Endothelial cell of umbilical vein (primary cell): Measurements from ENCODE around the gene SNRPA. TPM values are rescaled to one million over a fixed set of nuclear protein-coding genes. Genes with fewer than 3 reads are reported as not detected.

Experiments
- BruUV-seq: library from RNA; stranded (reverse); fragments of 400-500 nt; replicated peaks from 2 replicates; lab custom pipeline; 2021; lab: Mats Ljungman, UMichigan
- CTCF ChIA-PET: fragments of 300-600, 350-600 bp; sonication (Branson Sonifier 250); formaldehyde crosslinking; loops from one replicate; lab custom pipeline; 2021; ENCODE audit warnings: antibody characterized with exemption, inconsistent platforms; lab: Charles Lee
- POLR2A ChIA-PET: fragments of 300-600, 350-600 bp; sonication (Branson Sonifier 250); formaldehyde crosslinking; loops from one replicate; lab custom pipeline; 2021; ENCODE audit warnings: antibody characterized with exemption, inconsistent platforms; lab: Charles Lee
- DNase-seq: peaks from one replicate; pipeline ENCODE4 v3.0.0-alpha.2; 2011; ENCODE audit warnings: low read depth, low spot score
- FAIRE-seq: peaks from 2 replicates; lab custom pipeline; 2011; peaks lifted over from hg19 to GRCh38; lab: Jason Lieb, UNC
- H2AFZ ChIP-seq: 2 replicates; pipeline ENCODE4 v1.6.0; 2012; ENCODE audit warnings: low read depth, low read length, control low read depth, inconsistent platforms
- H3K27ac ChIP-seq: 2 replicates; pipeline ENCODE4 v1.5.1; 2011; ENCODE audit warnings: low read depth, mild to moderate bottlenecking, control low read depth, low read length, moderate library complexity; ENCODE audit not compliant: insufficient read depth
- H3K27me3 ChIP-seq, 2 experiments: 2 replicates each; pipeline versions ENCODE4 v1.6.0 to v1.6.1; 2011; ENCODE audit warnings: low read length in 2 of 2, mixed read lengths in 1 of 2; ENCODE audit not compliant: control insufficient read depth in 2 of 2, insufficient read depth in 2 of 2
- H3K36me3 ChIP-seq, 2 experiments: 2 replicates in 1 of 2; 3 replicates in 1 of 2; pipeline ENCODE4 v1.5.1; 2011; ENCODE audit warnings: low read length in 2 of 2, mild to moderate bottlenecking in 1 of 2, moderate library complexity in 1 of 2; ENCODE audit not compliant: control insufficient read depth in 2 of 2, insufficient read depth in 2 of 2; ENCODE audit errors: extremely low read depth in 1 of 2
- H3K4me1 ChIP-seq: 3 replicates; pipeline ENCODE4 v1.5.1; 2011; ENCODE audit warnings: mild to moderate bottlenecking, low read length; ENCODE audit not compliant: control insufficient read depth, insufficient read depth; ENCODE audit errors: extremely low read depth
- H3K4me2 ChIP-seq: 2 replicates; pipeline ENCODE4 v1.6.1; 2011; ENCODE audit warnings: low read length, control low read depth, mixed read lengths; ENCODE audit not compliant: insufficient read depth
- H3K4me3 ChIP-seq, 3 experiments: fragments of 200-600 bp in 1 of 3; sonication (generic), shearing (Covaris generic) in 1 of 3; replicated peaks in 1 of 3; 2 replicates each; pipeline ENCODE4 v1.5.1; 2011 to 2016; ENCODE audit warnings: control low read depth in 3 of 3, low read length in 3 of 3, mild to moderate bottlenecking in 2 of 3, inconsistent platforms in 1 of 3, low read depth in 1 of 3, moderate library complexity in 1 of 3; ENCODE audit not compliant: insufficient read depth in 1 of 3
- H3K79me2 ChIP-seq: 2 replicates; pipeline ENCODE4 v1.6.0; 2012; ENCODE audit warnings: low read length, inconsistent platforms; ENCODE audit not compliant: control insufficient read depth, insufficient read depth
- H3K9ac ChIP-seq: replicated peaks from 2 replicates; pipeline ENCODE3; 2011; ENCODE audit warnings: low read length, control low read depth; ENCODE audit not compliant: insufficient read depth; ENCODE audit errors: extremely low read depth
- H3K9me1 ChIP-seq: replicated peaks from 3 replicates; pipeline ENCODE4 v1.6.0; 2011; ENCODE audit warnings: mild to moderate bottlenecking, low read length; ENCODE audit not compliant: control insufficient read depth, insufficient read depth; ENCODE audit errors: extremely low read depth
- H3K9me3 ChIP-seq: replicated peaks from 2 replicates; pipeline ENCODE4 v1.5.1; 2012; ENCODE audit warnings: low read length, inconsistent platforms; ENCODE audit not compliant: control insufficient read depth, insufficient read depth
- H4K20me1 ChIP-seq: replicated peaks from 2 replicates; pipeline ENCODE3; 2011; ENCODE audit warnings: mild to moderate bottlenecking, low read length; ENCODE audit not compliant: control insufficient read depth, insufficient read depth; ENCODE audit errors: extremely low read depth
- EZH2 ChIP-seq: IDR thresholded peaks from 2 replicates; pipeline ENCODE4 v1.6.1; 2012; ENCODE audit warnings: borderline replicate concordance, low read depth, mild to moderate bottlenecking, moderate library complexity, low read length, inconsistent platforms; ENCODE audit not compliant: severe bottlenecking
- FOS ChIP-seq: IDR thresholded peaks from 2 replicates; pipeline ENCODE4 v1.6.1; 2011; ENCODE audit warnings: mild to moderate bottlenecking, low read length, moderate library complexity, borderline replicate concordance; ENCODE audit not compliant: insufficient read depth
- GATA2 ChIP-seq: IDR thresholded peaks from 2 replicates; pipeline ENCODE4 v1.7.0; 2011; ENCODE audit warnings: low read depth, mild to moderate bottlenecking, moderate library complexity, mixed read lengths, low read length; ENCODE audit not compliant: insufficient read length, insufficient read depth
- JUN ChIP-seq: IDR thresholded peaks from 2 replicates; pipeline ENCODE4 v1.6.1; 2011; ENCODE audit warnings: borderline replicate concordance, low read depth; ENCODE audit not compliant: insufficient read length, insufficient read depth
- MYC ChIP-seq: IDR thresholded peaks from one replicate; pipeline ENCODE4 v1.6.1; 2011; ENCODE audit warnings: mild to moderate bottlenecking, low read depth, low read length
- POLR2A ChIP-seq: IDR thresholded peaks from 2 replicates; pipeline ENCODE4 v1.6.1; 2012; ENCODE audit warnings: low read depth, mild to moderate bottlenecking, control low read depth, low read length
- POLR2AphosphoS5 ChIP-seq: IDR thresholded peaks from 2 replicates; pipeline ENCODE4 v1.6.1; 2012; ENCODE audit warnings: low read depth, mild to moderate bottlenecking, control low read depth, low read length, moderate library complexity; ENCODE audit not compliant: insufficient read depth
- dilution Hi-C: fragments of 300-500 bp; cut with MboI; formaldehyde crosslinking; loops from one replicate; pipeline ENCODE4 v1.15.0; 2019; ENCODE audit warnings: low sequenced_read_pairs; ENCODE audit not compliant: extremely low pct_ligation_motif_present
- intact Hi-C: fragments of 100-400 bp; cut with micrococcal nuclease; formaldehyde crosslinking; loops from one replicate; pipeline ENCODE4 v1.10.0; 2022
- polyA plus RNA-seq, 4 experiments: library from polyadenylated mRNA; depleted of rRNA in 3 of 4; stranded (reverse) in 3 of 4; unstranded in 1 of 4; fragments of >200 nt; gene quantifications; 2 replicates each; pipeline versions ENCODE4 v1.2.1 to v1.2.3, GENCODE V29; 2011 to 2012; ENCODE audit warnings: missing spikeins in 1 of 4
- total RNA-seq: library from RNA; stranded (reverse); gene quantifications from 2 replicates; pipeline ENCODE4 v1.2.3, GENCODE V29; 2021
- TF ChIP-seq, protein P1 (sequence below): IDR thresholded peaks from 2 replicates; pipeline ENCODE4 v1.6.1; 2011; ENCODE audit not compliant: insufficient read depth, insufficient read length
- TF ChIP-seq, protein P2 (sequence below), 2 donors: IDR thresholded peaks; 1 replicate in 1 of 2; 2 replicates in 1 of 2; pipeline ENCODE4 v1.5.1; 2011; ENCODE audit warnings: low read length in 2 of 2, mild to moderate bottlenecking in 2 of 2, moderate library complexity in 2 of 2, control low read depth in 1 of 2, inconsistent platforms in 1 of 2, low read depth in 1 of 2; ENCODE audit not compliant: insufficient read depth in 1 of 2; ENCODE audit errors: extremely low read depth in 1 of 2

Gene SNRPA
- total and polyA plus RNA-seq, 2 donors (not counting 3 experiments of a cell fraction or from before 2014, with no cell fraction given), result 84.6 to 131 TPM

DNA sequence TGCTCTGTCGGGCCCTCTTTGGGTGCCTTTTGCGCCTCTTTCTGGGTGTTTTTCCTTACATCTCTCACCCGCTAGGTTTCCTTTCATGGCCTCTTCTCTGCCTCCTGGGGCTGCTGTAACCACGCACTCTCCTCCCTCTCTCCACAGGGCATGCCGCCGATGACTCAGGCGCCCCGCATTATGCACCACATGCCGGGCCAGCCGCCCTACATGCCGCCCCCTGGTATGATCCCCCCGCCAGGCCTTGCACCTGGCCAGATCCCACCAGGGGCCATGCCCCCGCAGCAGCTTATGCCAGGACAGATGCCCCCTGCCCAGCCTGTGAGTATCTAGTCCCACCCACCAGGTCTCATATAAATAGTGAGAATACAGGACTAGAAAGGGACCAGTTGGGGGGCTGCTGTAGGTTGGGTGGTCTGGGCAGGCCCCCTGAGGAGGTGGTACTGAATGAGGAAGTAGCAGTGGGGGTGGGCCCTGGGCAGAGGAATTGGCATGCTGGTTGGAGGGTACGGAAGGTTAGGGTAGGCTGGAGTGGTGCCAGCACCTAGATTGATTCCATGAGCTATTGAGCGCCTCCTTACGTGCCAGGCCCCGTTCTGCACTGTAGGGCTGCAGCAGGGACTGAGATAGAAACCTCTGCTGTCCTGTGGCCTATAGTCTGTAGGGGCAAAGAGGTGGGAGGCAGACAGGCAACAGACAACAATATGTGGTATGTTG lies 11.9 kb downstream of the SNRPA start:
- H3K79me2 ChIP-seq, result peaks cover 22% of the 10 kb centered on the region
- dilution Hi-C loops, result no loop called here
- BruUV-seq, result no TSS peak
- no peak overlapping the region for H3K9ac ChIP-seq
- H3K4me3 ChIP-seq, result no peak overlapping the region
- TF ChIP-seq EZH2, result no peak
- H3K27ac ChIP-seq, result no peak overlapping the region
- H3K9me3 ChIP-seq, result no peaks in the 10 kb centered on the region
- H2AFZ ChIP-seq, result no peak overlapping the region
- ChIA-PET CTCF (no interaction called here), POLR2A (no interaction called here)
- intact Hi-C loops, result no loop called here
- DNase-seq (no peak), FAIRE-seq (no peak)
- peaks cover 29 to 59% of the 10 kb centered on the region in 2 experiments for H3K36me3 ChIP-seq
- no peaks in the 10 kb centered on the region for H3K27me3 ChIP-seq
- H3K9me1 ChIP-seq, result no peaks in the 10 kb centered on the region
- peaks cover 18% of the 10 kb centered on the region for H3K4me1 ChIP-seq
- no peaks in the 10 kb centered on the region for H4K20me1 ChIP-seq
- no peak overlapping the region for H3K4me2 ChIP-seq

DNA sequence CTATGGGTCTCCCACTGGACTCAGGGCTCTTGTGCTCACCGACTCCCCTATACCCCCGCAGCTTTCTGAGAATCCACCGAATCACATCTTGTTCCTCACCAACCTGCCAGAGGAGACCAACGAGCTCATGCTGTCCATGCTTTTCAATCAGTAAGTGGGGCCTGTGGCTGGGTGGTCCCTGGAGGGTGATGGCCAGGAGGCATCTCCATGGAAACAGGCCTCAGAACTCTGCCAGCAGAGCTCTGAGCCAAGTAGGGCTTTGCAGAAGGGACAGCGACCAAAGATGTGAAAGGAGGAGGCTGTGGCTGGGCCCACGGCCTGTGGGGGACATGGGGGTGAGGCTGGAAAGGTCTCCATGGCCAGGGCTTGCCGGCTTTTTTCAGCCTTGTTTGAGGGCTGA lies 12.5 kb downstream of the SNRPA start:
- FAIRE-seq (no peak), DNase-seq (no peak)
- Histone ChIP-seq H3K9me1 (no peaks in the 10 kb centered on the region), H4K20me1 (no peaks in the 10 kb centered on the region), H2AFZ (no peak overlapping the region), H3K4me1 (peaks cover 18% of the 10 kb centered on the region), H3K9me3 (no peaks in the 10 kb centered on the region), H3K4me2 (no peak overlapping the region), H3K79me2 (peaks cover 17% of the 10 kb centered on the region), H3K27ac (no peak overlapping the region), H3K9ac (no peak overlapping the region), H3K27me3 (no peaks in the 10 kb centered on the region), H3K4me3 (no peak overlapping the region), H3K36me3 (peaks cover 25 to 54% of the 10 kb centered on the region in 2 experiments)
- intact Hi-C loops, result no loop called here
- TF ChIP-seq FOS, result no peak
- TF ChIP-seq GATA2, result no peak
- TF ChIP-seq JUN, result no peak
- TF ChIP-seq, protein P1, sequence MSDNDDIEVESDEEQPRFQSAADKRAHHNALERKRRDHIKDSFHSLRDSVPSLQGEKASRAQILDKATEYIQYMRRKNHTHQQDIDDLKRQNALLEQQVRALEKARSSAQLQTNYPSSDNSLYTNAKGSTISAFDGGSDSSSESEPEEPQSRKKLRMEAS, result no peak
- TF ChIP-seq, protein P2, sequence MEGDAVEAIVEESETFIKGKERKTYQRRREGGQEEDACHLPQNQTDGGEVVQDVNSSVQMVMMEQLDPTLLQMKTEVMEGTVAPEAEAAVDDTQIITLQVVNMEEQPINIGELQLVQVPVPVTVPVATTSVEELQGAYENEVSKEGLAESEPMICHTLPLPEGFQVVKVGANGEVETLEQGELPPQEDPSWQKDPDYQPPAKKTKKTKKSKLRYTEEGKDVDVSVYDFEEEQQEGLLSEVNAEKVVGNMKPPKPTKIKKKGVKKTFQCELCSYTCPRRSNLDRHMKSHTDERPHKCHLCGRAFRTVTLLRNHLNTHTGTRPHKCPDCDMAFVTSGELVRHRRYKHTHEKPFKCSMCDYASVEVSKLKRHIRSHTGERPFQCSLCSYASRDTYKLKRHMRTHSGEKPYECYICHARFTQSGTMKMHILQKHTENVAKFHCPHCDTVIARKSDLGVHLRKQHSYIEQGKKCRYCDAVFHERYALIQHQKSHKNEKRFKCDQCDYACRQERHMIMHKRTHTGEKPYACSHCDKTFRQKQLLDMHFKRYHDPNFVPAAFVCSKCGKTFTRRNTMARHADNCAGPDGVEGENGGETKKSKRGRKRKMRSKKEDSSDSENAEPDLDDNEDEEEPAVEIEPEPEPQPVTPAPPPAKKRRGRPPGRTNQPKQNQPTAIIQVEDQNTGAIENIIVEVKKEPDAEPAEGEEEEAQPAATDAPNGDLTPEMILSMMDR (IDR thresholded peaks at IDR 0.05; ENCODE audit: extremely low read depth in 1 of 2, insufficient read depth in 1 of 2, low read depth in 1 of 2, low read length in 2 of 2), result no peak
- TF ChIP-seq MYC, result no peak
- TF ChIP-seq EZH2, result no peak
- TF ChIP-seq POLR2AphosphoS5, result no peak
- TF ChIP-seq POLR2A, result no peak
- ChIA-PET POLR2A (no interaction called here), CTCF (no interaction called here)
- BruUV-seq, result no TSS peak
- dilution Hi-C loops, result no loop called here
